ENCODE data around the gene TCF25.

- no peak for TF ChIP-seq POLR2A (IDR thresholded peaks at IDR 0.05)
- TF ChIP-seq, protein P1, sequence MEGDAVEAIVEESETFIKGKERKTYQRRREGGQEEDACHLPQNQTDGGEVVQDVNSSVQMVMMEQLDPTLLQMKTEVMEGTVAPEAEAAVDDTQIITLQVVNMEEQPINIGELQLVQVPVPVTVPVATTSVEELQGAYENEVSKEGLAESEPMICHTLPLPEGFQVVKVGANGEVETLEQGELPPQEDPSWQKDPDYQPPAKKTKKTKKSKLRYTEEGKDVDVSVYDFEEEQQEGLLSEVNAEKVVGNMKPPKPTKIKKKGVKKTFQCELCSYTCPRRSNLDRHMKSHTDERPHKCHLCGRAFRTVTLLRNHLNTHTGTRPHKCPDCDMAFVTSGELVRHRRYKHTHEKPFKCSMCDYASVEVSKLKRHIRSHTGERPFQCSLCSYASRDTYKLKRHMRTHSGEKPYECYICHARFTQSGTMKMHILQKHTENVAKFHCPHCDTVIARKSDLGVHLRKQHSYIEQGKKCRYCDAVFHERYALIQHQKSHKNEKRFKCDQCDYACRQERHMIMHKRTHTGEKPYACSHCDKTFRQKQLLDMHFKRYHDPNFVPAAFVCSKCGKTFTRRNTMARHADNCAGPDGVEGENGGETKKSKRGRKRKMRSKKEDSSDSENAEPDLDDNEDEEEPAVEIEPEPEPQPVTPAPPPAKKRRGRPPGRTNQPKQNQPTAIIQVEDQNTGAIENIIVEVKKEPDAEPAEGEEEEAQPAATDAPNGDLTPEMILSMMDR (IDR thresholded peaks at IDR 0.05) = no peak
Measured at GRCh38 chr16:89915303-89916232, 42.2 kb downstream of the TCF25 start.
